Skeletal muscle tissue (tissue), 4 donors: ENCODE measurements around the gene NOL4L. TPM values are rescaled to one million over a fixed set of nuclear protein-coding genes. Genes with fewer than 3 reads are reported as not detected.
"Not testable (repeated sequence)": the region's sequence is repeated elsewhere in the genome, so short reads cannot be mapped to it uniquely, and the experiment has no call there.

ENCODE experiments used
- H3K27ac ChIP-seq: one replicate; pipeline ENCODE4 v1.7.0; 2013; ENCODE audit warnings: mild to moderate bottlenecking, low read depth, low read length, inconsistent platforms
- H3K27me3 ChIP-seq, 3 donors: one replicate each; pipeline ENCODE4 v1.7.0; 2013; ENCODE audit warnings: low read length in 3 of 3; ENCODE audit not compliant: control insufficient read depth in 3 of 3, insufficient read depth in 3 of 3
- H3K36me3 ChIP-seq, 3 donors: one replicate each; pipeline ENCODE4 v1.7.0; 2013; ENCODE audit warnings: low read length in 3 of 3; ENCODE audit not compliant: control insufficient read depth in 3 of 3, insufficient read depth in 3 of 3
- H3K4me1 ChIP-seq, 3 donors: one replicate each; pipeline ENCODE4 v1.7.0; 2013; ENCODE audit warnings: low read length in 3 of 3, mild to moderate bottlenecking in 3 of 3; ENCODE audit not compliant: control insufficient read depth in 3 of 3, insufficient read depth in 3 of 3
- H3K4me3 ChIP-seq, 3 donors: one replicate each; pipeline ENCODE4 v1.7.0; 2013; ENCODE audit warnings: low read length in 3 of 3
- H3K9ac ChIP-seq, 3 donors: one replicate each; pipeline ENCODE4 v1.7.0; 2013; ENCODE audit warnings: low read length in 3 of 3, mild to moderate bottlenecking in 3 of 3, moderate library complexity in 2 of 3, low read depth in 1 of 3
- H3K9me3 ChIP-seq, 3 donors: one replicate each; pipeline ENCODE4 v1.7.0; 2013; ENCODE audit warnings: low read length in 3 of 3; ENCODE audit not compliant: control insufficient read depth in 3 of 3
- total RNA-seq: library from RNA; depleted of rRNA; stranded (reverse); fragments of >200 nt; gene quantifications from one replicate; pipeline ENCODE4 v1.2.3, GENCODE V29; 2014
- donor health status: Osteomylitis.

Gene NOL4L
- total RNA-seq, 1 donor from 2014 or later: 4.2 TPM

- Histone ChIP-seq H3K9ac (no peak overlapping the region), H3K4me1 (no peaks in the 10 kb centered on the region), H3K9me3 (no peaks in the 10 kb centered on the region), H3K36me3 (no peaks in the 10 kb centered on the region), H3K4me3 (no peak overlapping the region), H3K27ac (no peak overlapping the region), H3K27me3 (peaks cover 0 to 9% (median 0%) of the 10 kb centered on the region in 3 donors)
These were observed 79.2 kb downstream of the NOL4L start for GRCh38 chr20:32505723-32506473.

- peaks cover 0 to 2% (median 0%) of the 10 kb centered on the region in 3 donors for H3K27me3 ChIP-seq
- H3K9ac ChIP-seq: no peak overlapping the region
- H3K27ac ChIP-seq: no peak overlapping the region
- H3K9me3 ChIP-seq: no peaks in the 10 kb centered on the region
- no peaks in the 10 kb centered on the region for H3K4me1 ChIP-seq
- no peaks in the 10 kb centered on the region for H3K36me3 ChIP-seq
- no peak overlapping the region for H3K4me3 ChIP-seq
These were observed 83.4 kb downstream of the NOL4L start for GRCh38 chr20:32501709-32502108.

DNA sequence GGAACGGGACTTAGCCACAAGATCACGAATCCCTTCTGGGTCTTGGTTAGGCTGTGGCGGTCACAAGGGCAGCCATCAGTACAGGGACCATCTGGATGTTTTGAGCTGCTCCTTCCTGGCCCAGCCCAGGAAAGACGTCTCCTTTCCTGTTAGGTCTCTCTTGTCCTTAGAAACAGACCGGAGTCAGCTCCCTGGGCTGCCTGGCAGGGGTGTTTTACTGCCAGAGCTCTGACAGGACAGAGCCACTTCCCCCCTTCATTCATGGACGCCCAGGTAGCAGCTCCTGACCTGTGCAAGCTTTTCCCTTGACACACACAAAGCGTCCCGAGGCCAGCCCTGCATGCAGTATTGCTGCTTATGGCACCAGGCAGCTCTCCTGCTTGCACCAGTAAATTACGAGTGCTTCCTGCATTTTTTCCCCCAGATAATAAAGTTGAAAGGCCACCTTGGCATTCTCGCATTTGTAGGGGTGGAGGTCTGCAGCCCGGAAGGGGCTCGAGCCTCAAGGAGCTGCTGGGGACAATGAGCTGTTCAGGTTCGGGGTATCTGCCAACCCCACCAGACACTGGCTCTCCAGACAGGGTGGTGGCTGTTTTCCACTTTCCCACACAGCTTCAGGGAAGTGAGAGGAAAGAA lies 87.4 kb downstream of the NOL4L start:
- Histone ChIP-seq H3K27me3 (peaks cover 0 to 3% (median 0%) of the 10 kb centered on the region in 3 donors), H3K9ac (no peak overlapping the region), H3K9me3 (no peaks in the 10 kb centered on the region), H3K4me3 (no peak overlapping the region), H3K36me3 (no peaks in the 10 kb centered on the region), H3K4me1 (no peaks in the 10 kb centered on the region), H3K27ac (no peak overlapping the region)

GRCh38 chr20:32496811-32497533 lies 88.2 kb downstream of the NOL4L start:
- Histone ChIP-seq H3K9ac (no peak overlapping the region), H3K4me1 (no peaks in the 10 kb centered on the region), H3K27ac (no peak overlapping the region), H3K36me3 (no peaks in the 10 kb centered on the region), H3K9me3 (no peaks in the 10 kb centered on the region), H3K4me3 (no peak overlapping the region), H3K27me3 (peaks cover 0 to 3% (median 0%) of the 10 kb centered on the region in 3 donors)

GRCh38 chr20:32495949-32496348 lies 89.2 kb downstream of the NOL4L start:
- Histone ChIP-seq H3K9me3 (no peaks in the 10 kb centered on the region), H3K4me1 (no peaks in the 10 kb centered on the region), H3K36me3 (no peaks in the 10 kb centered on the region), H3K4me3 (no peak overlapping the region), H3K27me3 (peaks cover 0 to 3% (median 0%) of the 10 kb centered on the region in 3 donors), H3K27ac (no peak overlapping the region), H3K9ac (no peak overlapping the region)

DNA sequence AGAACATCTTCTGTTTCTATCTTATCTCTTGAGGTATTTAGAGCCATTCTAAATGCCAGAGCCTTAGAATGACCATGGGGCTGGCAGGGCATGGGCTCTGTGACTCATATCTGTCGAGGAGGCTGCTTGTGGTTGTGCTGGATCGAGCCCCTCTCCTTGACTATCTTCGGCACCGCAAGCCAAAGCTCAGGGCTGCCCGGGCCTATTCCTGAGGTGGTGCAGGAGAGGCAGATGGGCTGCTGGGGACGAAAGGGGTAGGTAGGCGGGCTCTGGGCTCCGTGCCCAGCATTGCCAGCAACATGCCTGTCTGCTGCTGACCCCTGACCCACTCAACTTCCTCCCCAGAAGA lies 89.9 kb downstream of the NOL4L start:
- no peak overlapping the region for H3K27ac ChIP-seq
- H3K36me3 ChIP-seq: no peaks in the 10 kb centered on the region
- H3K4me3 ChIP-seq: no peak overlapping the region

DNA sequence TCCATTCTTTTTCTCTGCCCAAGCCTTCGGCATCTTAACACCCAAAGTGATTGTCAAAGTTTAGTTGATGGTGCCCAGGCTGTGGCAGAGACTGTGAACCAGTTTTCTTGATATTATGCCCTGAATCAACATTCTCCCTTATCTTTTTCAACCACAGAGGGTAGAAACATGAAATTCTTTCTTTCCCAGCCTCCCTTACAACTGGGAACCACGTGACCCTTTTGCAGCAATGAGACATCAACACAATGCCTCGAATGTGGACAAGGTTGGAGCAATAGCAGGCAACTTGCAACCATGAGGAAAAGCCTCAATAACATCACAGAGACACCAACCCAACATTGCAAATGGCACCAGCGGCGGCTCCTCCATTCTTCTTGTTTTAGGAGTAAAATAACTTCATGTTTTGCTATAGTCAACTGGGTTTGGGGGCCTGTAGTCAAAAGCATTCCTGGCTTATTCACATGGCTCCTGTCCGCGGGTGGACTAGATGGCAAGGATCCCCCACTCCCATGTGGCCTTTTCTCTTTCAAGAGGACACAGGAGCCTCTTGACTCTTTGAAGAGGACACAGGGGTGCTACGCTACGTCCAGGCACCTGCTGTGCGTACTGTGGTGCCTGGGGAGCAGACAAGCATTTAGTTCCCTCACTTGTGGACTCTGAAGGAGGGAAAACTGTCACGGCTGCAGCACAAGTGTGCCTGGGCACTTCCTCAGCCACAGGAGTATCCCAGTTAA lies 90.5 kb downstream of the NOL4L start:
- Histone ChIP-seq H3K4me1 (no peaks in the 10 kb centered on the region), H3K27ac (no peak overlapping the region), H3K9me3 (no peaks in the 10 kb centered on the region), H3K9ac (no peak overlapping the region), H3K27me3 (peaks cover 0 to 3% (median 0%) of the 10 kb centered on the region in 3 donors), H3K36me3 (no peaks in the 10 kb centered on the region), H3K4me3 (no peak overlapping the region)

More for the DNA sequence above, 89.9 kb downstream of the NOL4L start:
- Histone ChIP-seq H3K4me1 (no peaks in the 10 kb centered on the region), H3K9me3 (no peaks in the 10 kb centered on the region), H3K27me3 (peaks cover 0 to 3% (median 0%) of the 10 kb centered on the region in 3 donors), H3K9ac (no peak overlapping the region)

DNA sequence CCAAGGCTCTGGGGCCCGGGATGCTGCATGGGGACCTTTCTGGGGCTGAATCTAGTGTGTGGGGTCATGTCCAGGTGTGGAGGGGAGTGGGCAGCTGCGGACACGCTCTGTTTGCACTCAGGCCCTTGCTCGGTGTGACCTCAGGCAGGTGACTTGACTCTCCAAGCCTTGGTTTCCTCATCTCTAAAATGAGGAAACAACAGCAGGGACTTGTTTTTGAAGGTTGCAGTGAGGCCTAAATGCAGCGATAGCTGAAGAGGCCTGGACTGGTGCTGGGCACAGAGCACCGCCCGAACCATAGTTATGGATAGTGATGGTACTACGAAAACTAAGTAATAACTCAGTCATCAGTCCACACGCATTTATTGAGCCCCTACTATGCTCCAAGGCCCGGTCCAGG lies 91.8 kb downstream of the NOL4L start:
- H3K27me3 ChIP-seq: peaks cover 0 to 3% (median 0%) of the 10 kb centered on the region in 3 donors
- no peak overlapping the region for H3K4me3 ChIP-seq
- no peak overlapping the region for H3K27ac ChIP-seq
- H3K9me3 ChIP-seq: no peaks in the 10 kb centered on the region
- H3K9ac ChIP-seq: no peak overlapping the region
- no peaks in the 10 kb centered on the region for H3K4me1 ChIP-seq
- H3K36me3 ChIP-seq: no peaks in the 10 kb centered on the region

GRCh38 chr20:32491764-32492151 lies 93.4 kb downstream of the NOL4L start:
- not testable (repeated sequence) for H3K36me3 ChIP-seq, H3K27ac ChIP-seq, H3K4me1 ChIP-seq, H3K9ac ChIP-seq, H3K9me3 ChIP-seq, H3K4me3 ChIP-seq, H3K27me3 ChIP-seq
